Panc1 (cell line): Measurements from ENCODE around the gene EGR4.

Experiments used
- POLR2AphosphoS5 ChIP-seq: IDR thresholded peaks from 2 replicates; pipeline ENCODE4 v1.6.1; 2012; ENCODE audit warnings: mild to moderate bottlenecking, low read depth, low read length, moderate library complexity
- SIN3A ChIP-seq: IDR thresholded peaks from 2 replicates; pipeline ENCODE4 v1.6.1; 2012; ENCODE audit warnings: low read depth, mild to moderate bottlenecking, low read length, moderate library complexity, borderline replicate concordance; ENCODE audit not compliant: insufficient read depth
- TCF7L2 ChIP-seq: IDR thresholded peaks from 2 replicates; pipeline ENCODE4 v1.6.1; 2011; ENCODE audit warnings: mild to moderate bottlenecking, low read depth, low read length, inconsistent platforms
- TF ChIP-seq, protein P1 (sequence below): fragments of 450-650 bp; IDR thresholded peaks from 2 replicates; pipeline ENCODE4 v1.5.1; 2017; ENCODE audit warnings: mild to moderate bottlenecking
- TF ChIP-seq, protein P2 (sequence below), 2 experiments: IDR thresholded peaks; 2 replicates each; pipeline ENCODE4 v1.6.1; 2011 to 2012; ENCODE audit warnings: low read depth in 2 of 2, control low read depth in 1 of 2, low read length in 1 of 2, mild to moderate bottlenecking in 1 of 2, moderate library complexity in 1 of 2; ENCODE audit not compliant: insufficient read depth in 1 of 2

GRCh38 chr2:73292906-73293533 lies 328 bp downstream of the EGR4 start:
- TF ChIP-seq, protein P1, sequence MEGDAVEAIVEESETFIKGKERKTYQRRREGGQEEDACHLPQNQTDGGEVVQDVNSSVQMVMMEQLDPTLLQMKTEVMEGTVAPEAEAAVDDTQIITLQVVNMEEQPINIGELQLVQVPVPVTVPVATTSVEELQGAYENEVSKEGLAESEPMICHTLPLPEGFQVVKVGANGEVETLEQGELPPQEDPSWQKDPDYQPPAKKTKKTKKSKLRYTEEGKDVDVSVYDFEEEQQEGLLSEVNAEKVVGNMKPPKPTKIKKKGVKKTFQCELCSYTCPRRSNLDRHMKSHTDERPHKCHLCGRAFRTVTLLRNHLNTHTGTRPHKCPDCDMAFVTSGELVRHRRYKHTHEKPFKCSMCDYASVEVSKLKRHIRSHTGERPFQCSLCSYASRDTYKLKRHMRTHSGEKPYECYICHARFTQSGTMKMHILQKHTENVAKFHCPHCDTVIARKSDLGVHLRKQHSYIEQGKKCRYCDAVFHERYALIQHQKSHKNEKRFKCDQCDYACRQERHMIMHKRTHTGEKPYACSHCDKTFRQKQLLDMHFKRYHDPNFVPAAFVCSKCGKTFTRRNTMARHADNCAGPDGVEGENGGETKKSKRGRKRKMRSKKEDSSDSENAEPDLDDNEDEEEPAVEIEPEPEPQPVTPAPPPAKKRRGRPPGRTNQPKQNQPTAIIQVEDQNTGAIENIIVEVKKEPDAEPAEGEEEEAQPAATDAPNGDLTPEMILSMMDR: no peak
- TF ChIP-seq POLR2AphosphoS5 (no peak), SIN3A (no peak), TCF7L2 (no peak)
- TF ChIP-seq, protein P2, sequence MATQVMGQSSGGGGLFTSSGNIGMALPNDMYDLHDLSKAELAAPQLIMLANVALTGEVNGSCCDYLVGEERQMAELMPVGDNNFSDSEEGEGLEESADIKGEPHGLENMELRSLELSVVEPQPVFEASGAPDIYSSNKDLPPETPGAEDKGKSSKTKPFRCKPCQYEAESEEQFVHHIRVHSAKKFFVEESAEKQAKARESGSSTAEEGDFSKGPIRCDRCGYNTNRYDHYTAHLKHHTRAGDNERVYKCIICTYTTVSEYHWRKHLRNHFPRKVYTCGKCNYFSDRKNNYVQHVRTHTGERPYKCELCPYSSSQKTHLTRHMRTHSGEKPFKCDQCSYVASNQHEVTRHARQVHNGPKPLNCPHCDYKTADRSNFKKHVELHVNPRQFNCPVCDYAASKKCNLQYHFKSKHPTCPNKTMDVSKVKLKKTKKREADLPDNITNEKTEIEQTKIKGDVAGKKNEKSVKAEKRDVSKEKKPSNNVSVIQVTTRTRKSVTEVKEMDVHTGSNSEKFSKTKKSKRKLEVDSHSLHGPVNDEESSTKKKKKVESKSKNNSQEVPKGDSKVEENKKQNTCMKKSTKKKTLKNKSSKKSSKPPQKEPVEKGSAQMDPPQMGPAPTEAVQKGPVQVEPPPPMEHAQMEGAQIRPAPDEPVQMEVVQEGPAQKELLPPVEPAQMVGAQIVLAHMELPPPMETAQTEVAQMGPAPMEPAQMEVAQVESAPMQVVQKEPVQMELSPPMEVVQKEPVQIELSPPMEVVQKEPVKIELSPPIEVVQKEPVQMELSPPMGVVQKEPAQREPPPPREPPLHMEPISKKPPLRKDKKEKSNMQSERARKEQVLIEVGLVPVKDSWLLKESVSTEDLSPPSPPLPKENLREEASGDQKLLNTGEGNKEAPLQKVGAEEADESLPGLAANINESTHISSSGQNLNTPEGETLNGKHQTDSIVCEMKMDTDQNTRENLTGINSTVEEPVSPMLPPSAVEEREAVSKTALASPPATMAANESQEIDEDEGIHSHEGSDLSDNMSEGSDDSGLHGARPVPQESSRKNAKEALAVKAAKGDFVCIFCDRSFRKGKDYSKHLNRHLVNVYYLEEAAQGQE (IDR thresholded peaks at IDR 0.05; ENCODE audit: insufficient read depth in 1 of 2, low read depth in 2 of 2, low read length in 1 of 2): no peak
